WTC11 (cell line): ENCODE results near the gene RAPGEF3. TPM values are rescaled to one million over a fixed set of nuclear protein-coding genes. Genes with fewer than 3 reads are reported as not detected.

Experiments
- ATAC-seq: fragments of 200-7000 bp; cut with Tn5 transposase; 2 replicates; pipeline ENCODE4 v1.10.0; 2021; ENCODE audit warnings: mild to moderate bottlenecking, moderate library complexity
- CTCF ChIA-PET: fragments of 300-600 bp; sonication (Branson Sonifier 250); formaldehyde crosslinking; loops from one replicate; lab custom pipeline; 2021; ENCODE audit warnings: antibody characterized with exemption; lab: Charles Lee
- POLR2A ChIA-PET: fragments of 350-600 bp; sonication (Branson Sonifier 250); formaldehyde crosslinking; loops from one replicate; lab custom pipeline; 2021; ENCODE audit warnings: antibody characterized with exemption; lab: Charles Lee
- DNase-seq: peaks from one replicate; pipeline ENCODE4 v3.0.0; 2021; ENCODE audit warnings: low spot score
- H3K27ac Mint-ChIP-seq: 2 replicates; pipeline ENCODE4 v1.8.0; 2021; ENCODE audit warnings: mixed read lengths
- H3K27me3 Mint-ChIP-seq: 2 replicates; pipeline ENCODE4 v1.8.0; 2021; ENCODE audit warnings: low read depth, mild to moderate bottlenecking, moderate library complexity, mixed read lengths
- H3K36me3 Mint-ChIP-seq: 2 replicates; pipeline ENCODE4 v1.8.0; 2021; ENCODE audit warnings: mixed read lengths
- H3K4me1 Mint-ChIP-seq: 2 replicates; pipeline ENCODE4 v1.8.0; 2022; ENCODE audit warnings: mixed read lengths
- H3K4me3 Mint-ChIP-seq: 2 replicates; pipeline ENCODE4 v1.8.0; 2021; ENCODE audit warnings: mild to moderate bottlenecking, moderate library complexity, mixed read lengths
- H3K9me3 Mint-ChIP-seq: 2 replicates; pipeline ENCODE4 v1.8.0; 2021; ENCODE audit warnings: mixed read lengths
- ATF6 ChIP-seq: sonication (generic); formaldehyde crosslinking; IDR thresholded peaks from 2 replicates; pipeline ENCODE4 v1.8.1; 2023; ENCODE audit warnings: mild to moderate bottlenecking, missing genetic modification reagents
- CREM ChIP-seq: sonication (generic); formaldehyde crosslinking; IDR thresholded peaks from 2 replicates; pipeline ENCODE4 v1.8.1; 2022; ENCODE audit warnings: mild to moderate bottlenecking, missing genetic modification reagents, moderate library complexity
- E2F5 ChIP-seq: sonication (generic); formaldehyde crosslinking; IDR thresholded peaks from 2 replicates; pipeline ENCODE4 v1.8.1; 2022; ENCODE audit warnings: mild to moderate bottlenecking, moderate library complexity, missing genetic modification reagents
- ETV6 ChIP-seq: sonication (generic); formaldehyde crosslinking; IDR thresholded peaks from 2 replicates; pipeline ENCODE4 v1.8.1; 2022; ENCODE audit warnings: mild to moderate bottlenecking, missing genetic modification reagents
- FOXJ3 ChIP-seq: sonication (generic); formaldehyde crosslinking; IDR thresholded peaks from 2 replicates; pipeline ENCODE4 v1.9.0; 2021; ENCODE audit warnings: missing genetic modification reagents, mild to moderate bottlenecking, borderline replicate concordance
- JUN ChIP-seq: sonication (generic); formaldehyde crosslinking; IDR thresholded peaks from 2 replicates; pipeline ENCODE4 v1.8.0; 2023; ENCODE audit warnings: mild to moderate bottlenecking, missing genetic modification reagents
- NFE2L1 ChIP-seq: sonication (generic); formaldehyde crosslinking; IDR thresholded peaks from 2 replicates; pipeline ENCODE4 v1.8.1; 2023; ENCODE audit warnings: missing genetic modification reagents
- NFYB ChIP-seq: sonication (generic); formaldehyde crosslinking; conservative IDR thresholded peaks from 2 replicates; pipeline ENCODE4 v1.8.0; 2022; ENCODE audit warnings: low read depth, missing genetic modification reagents
- PRDM15 ChIP-seq: sonication (generic); formaldehyde crosslinking; IDR thresholded peaks from 2 replicates; pipeline ENCODE4 v1.8.0; 2022; ENCODE audit warnings: missing genetic modification reagents
- PREB ChIP-seq: sonication (generic); formaldehyde crosslinking; IDR thresholded peaks from 2 replicates; pipeline ENCODE4 v1.8.1; 2022; ENCODE audit warnings: mild to moderate bottlenecking, missing genetic modification reagents, moderate library complexity, borderline replicate concordance
- RELA ChIP-seq: sonication (generic); formaldehyde crosslinking; IDR thresholded peaks from 2 replicates; pipeline ENCODE4 v1.8.1; 2022; ENCODE audit warnings: missing genetic modification reagents, mild to moderate bottlenecking, borderline replicate concordance
- TCF7 ChIP-seq: sonication (generic); formaldehyde crosslinking; IDR thresholded peaks from 2 replicates; pipeline ENCODE4 v1.8.0; 2022; ENCODE audit warnings: mild to moderate bottlenecking, low read depth, missing genetic modification reagents, moderate library complexity
- ZNF138 ChIP-seq: sonication (generic); formaldehyde crosslinking; conservative IDR thresholded peaks from 2 replicates; pipeline ENCODE4 v1.8.1; 2022; ENCODE audit warnings: mild to moderate bottlenecking, moderate library complexity, missing genetic modification reagents
- ZNF416 ChIP-seq: fragments of 250-450 bp; sonication (Bioruptor Pico); IDR thresholded peaks from 2 replicates; pipeline ENCODE4 v1.9.0; 2021; ENCODE audit warnings: mild to moderate bottlenecking, inconsistent platforms
- ZSCAN18 ChIP-seq: fragments of 250-450 bp; sonication (Bioruptor Pico); IDR thresholded peaks from 2 replicates; pipeline ENCODE4 v2.1.2; 2022; ENCODE audit warnings: mild to moderate bottlenecking, moderate library complexity
- total RNA-seq: library from RNA; stranded (reverse); gene quantifications from 3 replicates; pipeline ENCODE4 v1.2.3, GENCODE V29; 2021

The RAPGEF3 gene
- total RNA-seq, 1 experiment from 2014 or later, result 13.3 TPM

- POLR2A ChIA-PET, result interaction anchor here (1.0 to 1.2 kb wide), 2 partner anchors 17 to 39 kb away, joined by 3 read pairs; partner anchors contain the start of gene RAPGEF3
- H3K27me3 Mint-ChIP-seq, result peaks cover 10% of the 10 kb centered on the region
- peaks cover 35% of the 10 kb centered on the region for H3K4me1 Mint-ChIP-seq
- TF ChIP-seq ATF6 (no peak), TCF7 (CRISPR knock-in tag) (no peak), ZNF416 (CRISPR knock-in tag) (no peak), ZNF138 (CRISPR knock-in tag) (no peak), NFE2L1 (CRISPR knock-in tag) (no peak), ETV6 (CRISPR knock-in tag) (no peak), ZSCAN18 (CRISPR knock-in tag) (no peak), PRDM15 (CRISPR knock-in tag) (no peak), E2F5 (CRISPR knock-in tag) (no peak), FOXJ3 (CRISPR knock-in tag) (no peak), NFYB (CRISPR knock-in tag) (no peak), CREM (no peak)
- H3K27ac Mint-ChIP-seq, result no peak overlapping the region
- CTCF ChIA-PET, result interaction anchor here (0.8 to 15.4 kb wide), 15 partner anchors 15 to 209 kb away, joined by 3 to 735 read pairs (median 14); partner anchors contain the start of genes RAPGEF3 and SLC48A1
- no peaks in the 10 kb centered on the region for H3K36me3 Mint-ChIP-seq
- no peak for ATAC-seq
- DNase-seq, result no peak
- H3K9me3 Mint-ChIP-seq, result no peaks in the 10 kb centered on the region
- H3K4me3 Mint-ChIP-seq, result no peak overlapping the region
Observed at GRCh38 chr12:47740606-47741339, 17.9 kb downstream of the RAPGEF3 start.

- peaks cover 35% of the 10 kb centered on the region for H3K4me1 Mint-ChIP-seq
- no peak for ATAC-seq
Observed at GRCh38 chr12:47739979-47740378, 18.7 kb downstream of the RAPGEF3 start.

More at GRCh38 chr12:47739979-47740378, 18.7 kb downstream of the RAPGEF3 start:
- CTCF ChIA-PET, result interaction anchor here (1.3 to 15.4 kb wide), 10 partner anchors 16 to 210 kb away, joined by 3 to 735 read pairs (median 28); partner anchors contain the start of genes RAPGEF3 and SLC48A1
- POLR2A ChIA-PET, result interaction anchor here (1.0 kb wide), 1 partner anchor 40 kb away, joined by 3 read pairs; no protein-coding TSS in a partner anchor
- Mint-ChIP-seq H3K27me3 (peaks cover 10% of the 10 kb centered on the region), H3K4me3 (no peak overlapping the region), H3K9me3 (no peaks in the 10 kb centered on the region), H3K27ac (no peak overlapping the region), H3K36me3 (no peaks in the 10 kb centered on the region)
- TF ChIP-seq PREB (CRISPR knock-in tag), result no peak
- no peak for TF ChIP-seq JUN (CRISPR knock-in tag)
- no peak for TF ChIP-seq RELA (CRISPR knock-in tag)
- no peak for DNase-seq
